SK-N-SH treated with all-trans-retinoic acid at 6 μM for 48 hours (cell line): ENCODE results near the gene OLIG1.

Experiments used
- ATAC-seq: fragments of 200-7000 bp; cut with Tn5 transposase; 3 replicates; pipeline ENCODE4 v1.9.1; 2020; ENCODE audit warnings: mild to moderate bottlenecking, moderate library complexity
- ARNTL ChIP-seq: fragments of 450-650 bp; formaldehyde crosslinking; IDR thresholded peaks from 2 replicates; pipeline ENCODE4 v1.5.0; 2020; ENCODE audit warnings: low read depth, mild to moderate bottlenecking, moderate library complexity, borderline replicate concordance
- BACH2 ChIP-seq: fragments of 250-450 bp; sonication (Bioruptor Pico); IDR thresholded peaks from 2 replicates; pipeline ENCODE4 v1.9.0; 2021; ENCODE audit warnings: mild to moderate bottlenecking, borderline replicate concordance
- CSDC2 ChIP-seq: fragments of 250-450 bp; sonication (Bioruptor Pico); IDR thresholded peaks from 2 replicates; pipeline ENCODE4 v1.5.0; 2020; ENCODE audit warnings: mild to moderate bottlenecking, moderate library complexity
- ESRRG ChIP-seq: fragments of 250-450 bp; sonication (Bioruptor Pico); IDR thresholded peaks from 2 replicates; pipeline ENCODE4 v1.6.1; 2021; ENCODE audit warnings: mild to moderate bottlenecking
- GLIS3 ChIP-seq: fragments of 250-450 bp; sonication (Bioruptor Pico); IDR thresholded peaks from 2 replicates; pipeline ENCODE4 v1.5.0; 2020; ENCODE audit warnings: mild to moderate bottlenecking, moderate library complexity
- ISL1 ChIP-seq: fragments of 250-450 bp; sonication (Bioruptor Pico); IDR thresholded peaks from 2 replicates; pipeline ENCODE4 v2.1.2; 2022; ENCODE audit warnings: mild to moderate bottlenecking, moderate library complexity
- OSR1 ChIP-seq: fragments of 250-450 bp; sonication (Bioruptor Pico); IDR thresholded peaks from 2 replicates; pipeline ENCODE4 v1.8.0; 2022; ENCODE audit warnings: moderate library complexity, mild to moderate bottlenecking, inconsistent platforms
- PATZ1 ChIP-seq: fragments of 250-450 bp; sonication (Bioruptor Pico); IDR thresholded peaks from 2 replicates; pipeline ENCODE4 v1.8.0; 2020; ENCODE audit warnings: mild to moderate bottlenecking, moderate library complexity, borderline replicate concordance
- SNAI2 ChIP-seq: fragments of 250-450 bp; sonication (Bioruptor Pico); IDR thresholded peaks from 2 replicates; pipeline ENCODE4 v1.5.0; 2020; ENCODE audit warnings: mild to moderate bottlenecking, moderate library complexity
- TCF4 ChIP-seq: fragments of 250-450 bp; sonication (Bioruptor Pico); IDR thresholded peaks from 2 replicates; pipeline ENCODE4 v1.8.0; 2021; ENCODE audit warnings: mild to moderate bottlenecking, moderate library complexity, borderline replicate concordance
- TOX ChIP-seq: fragments of 250-450 bp; sonication (Bioruptor Pico); IDR thresholded peaks from 2 replicates; pipeline ENCODE4 v1.8.0; 2021; ENCODE audit warnings: mild to moderate bottlenecking, moderate library complexity, borderline replicate concordance
- TSHZ2 ChIP-seq: fragments of 250-450 bp; sonication (Bioruptor Pico); IDR thresholded peaks from 2 replicates; pipeline ENCODE4 v1.5.0; 2020; ENCODE audit warnings: mild to moderate bottlenecking, moderate library complexity
- ZC3H10 ChIP-seq: fragments of 250-450 bp; sonication (Bioruptor Pico); IDR thresholded peaks from 2 replicates; pipeline ENCODE4 v1.5.1; 2021; ENCODE audit warnings: mild to moderate bottlenecking, moderate library complexity
- ZFP3 ChIP-seq: fragments of 250-450 bp; sonication (Bioruptor Pico); IDR thresholded peaks from 2 replicates; pipeline ENCODE4 v1.5.0; 2020; ENCODE audit warnings: mild to moderate bottlenecking, moderate library complexity
- ZFP30 ChIP-seq: fragments of 450-650 bp; formaldehyde crosslinking; IDR thresholded peaks from 2 replicates; pipeline ENCODE4 v1.5.0; 2022; ENCODE audit warnings: mild to moderate bottlenecking, moderate library complexity
- ZNF565 ChIP-seq: fragments of 450-650 bp; formaldehyde crosslinking; conservative IDR thresholded peaks from 2 replicates; pipeline ENCODE4 v1.5.0; 2020; ENCODE audit warnings: low read depth, mild to moderate bottlenecking, moderate library complexity
- ZNF70 ChIP-seq: fragments of 450-650 bp; formaldehyde crosslinking; IDR thresholded peaks from 2 replicates; pipeline ENCODE4 v1.5.0; 2020; ENCODE audit warnings: mild to moderate bottlenecking, moderate library complexity
- ZNF8 ChIP-seq: fragments of 450-650 bp; formaldehyde crosslinking; IDR thresholded peaks from 2 replicates; pipeline ENCODE4 v1.5.0; 2020; ENCODE audit warnings: mild to moderate bottlenecking, moderate library complexity
- TF ChIP-seq, protein P1 (sequence below): fragments of 250-450 bp; sonication (Bioruptor Pico); IDR thresholded peaks from 2 replicates; pipeline ENCODE4 v1.5.1; 2021; ENCODE audit warnings: mild to moderate bottlenecking, moderate library complexity

The OLIG1 gene

DNA sequence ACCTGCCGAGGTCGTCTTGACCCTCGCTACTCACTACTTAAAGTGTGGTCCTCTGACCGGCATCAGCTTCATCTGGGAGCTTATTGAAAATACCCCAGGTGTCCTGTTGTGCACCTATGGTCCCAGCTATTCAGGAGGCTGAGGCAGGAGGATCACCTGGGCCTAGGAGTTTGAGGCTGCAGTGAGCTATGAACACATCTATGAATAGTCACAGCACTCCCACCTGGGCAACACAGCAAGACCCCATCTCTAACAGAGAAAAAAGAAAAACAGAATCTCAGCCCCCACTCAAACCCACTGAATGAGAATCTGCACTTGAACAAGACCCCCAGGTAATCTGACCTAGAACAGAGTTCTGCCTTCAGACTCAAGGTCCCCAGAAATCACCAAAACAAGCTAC lies 8.7 kb upstream of the OLIG1 start:
- TF ChIP-seq ZFP3 (CRISPR knock-in tag) (no peak), TOX (CRISPR knock-in tag) (no peak), ISL1 (no peak), ESRRG (CRISPR knock-in tag) (no peak), BACH2 (CRISPR knock-in tag) (no peak), OSR1 (no peak)
- no peak for ATAC-seq

- no peak for ATAC-seq
- TF ChIP-seq ZNF565 (CRISPR knock-in tag) (no peak), ZC3H10 (CRISPR knock-in tag) (no peak), PATZ1 (CRISPR knock-in tag) (no peak), TSHZ2 (CRISPR knock-in tag) (no peak), ISL1 (no peak), ZFP3 (CRISPR knock-in tag) (no peak), ZNF8 (no peak), BACH2 (CRISPR knock-in tag) (no peak), ZNF70 (no peak), CSDC2 (no peak), ESRRG (CRISPR knock-in tag) (no peak)
Observed at GRCh38 chr21:33063375-33063883, 6.5 kb upstream of the OLIG1 start.

- no peak for ATAC-seq
- TF ChIP-seq ZNF70 (no peak), ZFP30 (CRISPR knock-in tag) (no peak), ZFP3 (CRISPR knock-in tag) (no peak)
Observed at GRCh38 chr21:33063907-33064622, 5.9 kb upstream of the OLIG1 start.

DNA sequence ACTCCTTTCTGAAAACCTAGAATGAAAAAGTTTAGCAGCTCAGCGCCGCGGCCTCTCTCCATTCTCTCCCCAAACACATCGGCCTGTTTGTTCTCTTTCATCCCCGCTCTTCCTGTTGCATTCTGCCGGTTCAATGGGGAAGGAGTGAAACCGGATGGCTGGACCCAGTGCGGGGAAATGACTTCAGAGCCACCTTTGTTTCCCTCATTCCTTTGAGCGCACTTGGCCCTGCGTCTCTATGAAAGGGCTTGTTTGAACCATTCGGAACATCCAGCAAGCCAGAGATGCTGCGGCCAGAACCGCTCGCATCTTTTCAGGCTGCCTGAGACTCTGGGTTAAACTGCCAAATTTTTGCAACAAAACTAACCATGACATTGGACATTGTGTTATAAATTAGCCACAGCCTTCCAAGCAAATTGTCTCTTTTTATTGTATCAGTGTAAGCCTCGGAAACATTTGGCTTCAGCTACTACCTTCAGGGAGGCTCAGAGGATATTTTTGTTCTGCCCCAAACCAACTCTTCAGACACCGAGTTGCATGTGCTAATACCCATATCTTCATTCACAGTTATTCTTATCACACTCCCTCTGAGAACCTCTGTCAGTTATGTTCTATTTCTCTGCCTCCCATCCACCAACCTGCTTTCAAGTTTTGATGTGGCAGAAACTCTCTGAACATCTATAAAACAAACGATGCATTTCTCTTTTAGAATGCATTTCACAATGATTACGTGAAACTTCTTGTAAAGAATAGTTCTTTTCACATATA lies 5.1 kb upstream of the OLIG1 start:
- no peak for ATAC-seq
- TF ChIP-seq ISL1 (no peak), BACH2 (CRISPR knock-in tag) (no peak), CSDC2 (no peak), SNAI2 (CRISPR knock-in tag) (no peak), TCF4 (CRISPR knock-in tag) (no peak), OSR1 (no peak), ZFP3 (CRISPR knock-in tag) (no peak), GLIS3 (CRISPR knock-in tag) (no peak), ZNF8 (no peak)
- TF ChIP-seq, protein P1, sequence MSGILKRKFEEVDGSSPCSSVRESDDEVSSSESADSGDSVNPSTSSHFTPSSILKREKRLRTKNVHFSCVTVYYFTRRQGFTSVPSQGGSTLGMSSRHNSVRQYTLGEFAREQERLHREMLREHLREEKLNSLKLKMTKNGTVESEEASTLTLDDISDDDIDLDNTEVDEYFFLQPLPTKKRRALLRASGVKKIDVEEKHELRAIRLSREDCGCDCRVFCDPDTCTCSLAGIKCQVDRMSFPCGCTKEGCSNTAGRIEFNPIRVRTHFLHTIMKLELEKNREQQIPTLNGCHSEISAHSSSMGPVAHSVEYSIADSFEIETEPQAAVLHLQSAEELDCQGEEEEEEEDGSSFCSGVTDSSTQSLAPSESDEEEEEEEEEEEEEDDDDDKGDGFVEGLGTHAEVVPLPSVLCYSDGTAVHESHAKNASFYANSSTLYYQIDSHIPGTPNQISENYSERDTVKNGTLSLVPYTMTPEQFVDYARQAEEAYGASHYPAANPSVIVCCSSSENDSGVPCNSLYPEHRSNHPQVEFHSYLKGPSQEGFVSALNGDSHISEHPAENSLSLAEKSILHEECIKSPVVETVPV (CRISPR knock-in tag) = no peak

DNA sequence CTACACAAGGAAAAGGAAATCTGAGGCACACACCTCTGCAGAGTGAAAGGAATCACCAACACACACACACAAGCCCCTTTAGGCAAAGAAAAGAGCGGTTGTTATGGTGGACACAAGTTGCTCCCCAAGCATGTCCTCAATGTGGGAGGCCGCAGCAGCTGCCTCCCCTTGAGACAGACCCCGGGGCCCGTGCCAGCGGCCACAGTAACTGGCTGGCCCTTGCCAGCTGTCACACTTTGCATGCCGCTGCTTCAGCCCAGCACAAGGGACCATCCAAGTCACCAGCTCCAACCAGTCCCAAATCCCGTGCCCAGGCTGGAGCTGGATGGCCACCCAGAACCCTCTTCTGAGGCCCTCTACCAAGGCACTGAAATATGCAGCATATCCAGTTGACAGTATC lies 2.9 kb upstream of the OLIG1 start:
- no peak for TF ChIP-seq PATZ1 (CRISPR knock-in tag)
- TF ChIP-seq ZFP30 (CRISPR knock-in tag) = no peak
- no peak for TF ChIP-seq ZNF565 (CRISPR knock-in tag)
- TF ChIP-seq ZFP3 (CRISPR knock-in tag) = no peak
- TF ChIP-seq ESRRG (CRISPR knock-in tag) = no peak
- TF ChIP-seq TCF4 (CRISPR knock-in tag) = no peak
- TF ChIP-seq ARNTL (CRISPR knock-in tag) = no peak
- TF ChIP-seq ZNF70 = no peak
- no peak for TF ChIP-seq SNAI2 (CRISPR knock-in tag)
- no peak for ATAC-seq
